ENCODE measurements around the gene CLSTN3.

DNA sequence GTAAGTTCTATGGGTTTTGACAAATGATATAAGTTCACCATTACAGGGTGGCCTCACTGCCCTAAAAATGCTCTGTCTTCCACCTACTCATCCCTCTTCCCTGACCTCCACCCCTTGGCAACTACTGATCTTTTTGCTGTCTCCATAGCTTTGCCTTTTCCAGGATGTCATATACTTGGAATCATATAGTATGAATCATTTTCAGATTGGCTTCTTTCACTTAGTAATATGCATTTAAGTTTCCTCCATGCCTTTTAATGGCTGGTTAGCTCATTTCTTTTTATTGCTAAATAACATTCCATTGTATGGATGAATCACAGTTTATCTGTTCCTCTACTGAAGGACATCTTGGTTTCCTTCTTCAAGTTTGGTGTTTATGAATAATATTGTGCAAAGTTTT lies 45.3 kb downstream of the CLSTN3 start:
- no peak for TF ChIP-seq OVOL3 (tag by site-specific recombination; IDR thresholded peaks at IDR 0.05)
- TF ChIP-seq, protein P1, sequence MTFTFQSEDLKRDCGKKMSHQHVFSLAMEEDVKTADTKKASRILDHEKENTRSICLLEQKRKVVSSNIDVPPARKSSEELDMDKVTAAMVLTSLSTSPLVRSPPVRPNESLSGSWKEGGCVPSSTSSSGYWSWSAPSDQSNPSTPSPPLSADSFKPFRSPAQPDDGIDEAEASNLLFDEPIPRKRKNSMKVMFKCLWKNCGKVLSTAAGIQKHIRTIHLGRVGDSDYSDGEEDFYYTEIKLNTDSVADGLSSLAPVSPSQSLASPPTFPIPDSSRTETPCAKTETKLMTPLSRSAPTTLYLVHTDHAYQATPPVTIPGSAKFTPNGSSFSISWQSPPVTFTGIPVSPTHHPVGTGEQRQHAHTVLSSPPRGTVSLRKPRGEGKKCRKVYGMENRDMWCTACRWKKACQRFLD (tag by site-specific recombination; IDR thresholded peaks at IDR 0.05): no peak
- TF ChIP-seq ZNF366 (tag by site-specific recombination; conservative IDR thresholded peaks at IDR 0.05): no peak
- TF ChIP-seq ZNF670 (tag by site-specific recombination; IDR thresholded peaks at IDR 0.05; ENCODE audit: low read depth): no peak

Measured in HEK293 (cell line).